DND-41 (cell line): ENCODE measurements around the gene KRT28.

Experiments
- ATAC-seq: fragments of 200-7000 bp; cut with Tn5 transposase; 3 replicates; pipeline ENCODE4 v1.9.1; 2021; ENCODE audit warnings: low read depth; ENCODE audit not compliant: insufficient read depth
- DNase-seq: peaks from one replicate; pipeline ENCODE4 v3.0.0-alpha.2; 2020
- H2AFZ ChIP-seq: 2 replicates; pipeline ENCODE4 v1.6.0; 2012; ENCODE audit warnings: low read depth, low read length
- H3K27ac ChIP-seq: 2 replicates; pipeline ENCODE4 v1.5.1; 2012; ENCODE audit warnings: low read length, inconsistent platforms
- H3K27me3 ChIP-seq: fragments of 200-600 bp; sonication (generic); 2 replicates; pipeline ENCODE4 v1.6.0; 2012; ENCODE audit warnings: low read length, mild to moderate bottlenecking, inconsistent platforms; ENCODE audit not compliant: insufficient read depth, poor library complexity
- H3K36me3 ChIP-seq: 2 replicates; pipeline ENCODE4 v1.5.1; 2012; ENCODE audit warnings: low read length, inconsistent platforms; ENCODE audit not compliant: insufficient read depth
- H3K4me1 ChIP-seq: 2 replicates; pipeline ENCODE4 v1.5.1; 2012; ENCODE audit warnings: mild to moderate bottlenecking, low read length; ENCODE audit not compliant: insufficient read depth
- H3K4me2 ChIP-seq: 2 replicates; pipeline ENCODE4 v1.6.0; 2012; ENCODE audit warnings: mild to moderate bottlenecking, moderate library complexity, low read length, inconsistent platforms; ENCODE audit not compliant: insufficient read depth
- H3K4me3 ChIP-seq, 2 experiments: fragments of 200-600 bp in 1 of 2; shearing (Covaris generic) in 1 of 2; 2 replicates each; pipeline ENCODE4 v1.5.1; 2012 to 2016; ENCODE audit warnings: inconsistent platforms in 2 of 2, low read length in 2 of 2, mild to moderate bottlenecking in 2 of 2, low read depth in 1 of 2, moderate library complexity in 1 of 2
- H3K79me2 ChIP-seq: 2 replicates; pipeline ENCODE4 v1.6.0; 2012; ENCODE audit warnings: low read length, inconsistent platforms; ENCODE audit not compliant: insufficient read depth
- H3K9ac ChIP-seq: 2 replicates; pipeline ENCODE4 v1.6.0; 2012; ENCODE audit warnings: low read depth, mild to moderate bottlenecking, inconsistent platforms, low read length, moderate library complexity
- H3K9me3 ChIP-seq: 2 replicates; pipeline ENCODE4 v1.5.1; 2012; ENCODE audit warnings: low read length, moderate library complexity, mild to moderate bottlenecking, inconsistent platforms; ENCODE audit not compliant: insufficient read depth, severe bottlenecking
- H4K20me1 ChIP-seq: 2 replicates; pipeline ENCODE4 v1.6.0; 2012; ENCODE audit warnings: low read length; ENCODE audit not compliant: insufficient read depth
- CTCF ChIP-seq: IDR thresholded peaks from 2 replicates; pipeline ENCODE4 v1.5.1; 2012; ENCODE audit warnings: borderline replicate concordance, low read length, moderate library complexity, mild to moderate bottlenecking; ENCODE audit not compliant: poor library complexity, severe bottlenecking; ENCODE audit errors: extremely low read depth
- EZH2 ChIP-seq: IDR thresholded peaks from 3 replicates; pipeline ENCODE4 v1.6.1; 2012; ENCODE audit warnings: borderline replicate concordance, low read depth, mild to moderate bottlenecking, moderate library complexity, low read length, inconsistent platforms; ENCODE audit not compliant: severe bottlenecking

Gene KRT28

GRCh38 chr17:40836020-40836419 lies 36.3 kb upstream of the KRT28 start:
- no peak for TF ChIP-seq CTCF
- no peak for TF ChIP-seq EZH2
- ATAC-seq = no peak

GRCh38 chr17:40833882-40834281 lies 34.1 kb upstream of the KRT28 start:
- Histone ChIP-seq H3K9ac (no peak overlapping the region), H3K4me1 (no peaks in the 10 kb centered on the region), H4K20me1 (no peaks in the 10 kb centered on the region), H3K36me3 (peaks cover 6% of the 10 kb centered on the region; the same call in 1 of the 2 replicates), H3K79me2 (no peaks in the 10 kb centered on the region), H3K4me3 (no peak overlapping the region), H3K9me3 (no peaks in the 10 kb centered on the region), H3K27me3 (no peaks in the 10 kb centered on the region), H2AFZ (no peak overlapping the region), H3K27ac (no peak overlapping the region), H3K4me2 (no peak overlapping the region)
- DNase-seq (no peak), ATAC-seq (no peak)
- TF ChIP-seq EZH2 (no peak), CTCF (no peak)

More at GRCh38 chr17:40836020-40836419, 36.3 kb upstream of the KRT28 start:
- H3K27ac ChIP-seq = no peak overlapping the region
- H3K4me2 ChIP-seq = no peak overlapping the region
- no peak overlapping the region for H3K4me3 ChIP-seq
- no peaks in the 10 kb centered on the region for H3K4me1 ChIP-seq
- no peaks in the 10 kb centered on the region for H3K9me3 ChIP-seq
- H2AFZ ChIP-seq = no peak overlapping the region
- no peak overlapping the region for H3K9ac ChIP-seq
- no peaks in the 10 kb centered on the region for H3K27me3 ChIP-seq
- H3K79me2 ChIP-seq = no peaks in the 10 kb centered on the region
- peaks cover 6% of the 10 kb centered on the region; the same call in 1 of the 2 replicates for H3K36me3 ChIP-seq
- H4K20me1 ChIP-seq = no peaks in the 10 kb centered on the region
- no peak for DNase-seq

GRCh38 chr17:40832840-40833239 lies 33.1 kb upstream of the KRT28 start:
- Histone ChIP-seq H3K79me2 (no peaks in the 10 kb centered on the region), H3K4me3 (no peak overlapping the region), H2AFZ (no peak overlapping the region), H3K27me3 (no peaks in the 10 kb centered on the region), H3K36me3 (peaks cover 6% of the 10 kb centered on the region; the same call in 1 of the 2 replicates), H3K4me2 (no peak overlapping the region), H4K20me1 (no peaks in the 10 kb centered on the region), H3K9me3 (no peaks in the 10 kb centered on the region), H3K4me1 (no peaks in the 10 kb centered on the region), H3K27ac (no peak overlapping the region), H3K9ac (no peak overlapping the region)
- no peak for ATAC-seq
- DNase-seq = no peak
- no peak for TF ChIP-seq EZH2
- TF ChIP-seq CTCF = no peak
